ENCODE data around the gene PLCL2. TPM values are rescaled to one million over a fixed set of nuclear protein-coding genes. Genes with fewer than 3 reads are reported as not detected.

PLCL2 gene
- total RNA-seq, 1 donor from 2014 or later = 2.5 TPM

- Histone ChIP-seq H3K4me3 (ENCODE audit: low read depth, low read length) (no peak overlapping the region), H3K27me3 (ENCODE audit: control insufficient read depth, insufficient read depth, low read length) (no peaks in the 10 kb centered on the region), H3K36me3 (ENCODE audit: control insufficient read depth, insufficient read depth, low read length) (no peaks in the 10 kb centered on the region)
- no peak for TF ChIP-seq CTCF (IDR thresholded peaks at IDR 0.05; ENCODE audit: insufficient read depth, low read length, poor library complexity, severe bottlenecking)
- no peak for DNase-seq (ENCODE audit: low read depth)
These were observed 44.7 kb upstream of the PLCL2 start for GRCh38 chr3:16840101-16840424.

- H3K4me3 ChIP-seq (ENCODE audit: low read depth, low read length) = no peak overlapping the region
- no peak for DNase-seq (ENCODE audit: low read depth)
- no peak for TF ChIP-seq CTCF (IDR thresholded peaks at IDR 0.05; ENCODE audit: insufficient read depth, low read length, poor library complexity, severe bottlenecking)
These were observed 43.6 kb upstream of the PLCL2 start for GRCh38 chr3:16841041-16841753.

GRCh38 chr3:16841904-16842271 is 42.9 kb upstream of the PLCL2 start:
- no peaks in the 10 kb centered on the region for H3K36me3 ChIP-seq (ENCODE audit: control insufficient read depth, insufficient read depth, low read length)
- no peak overlapping the region for H3K4me3 ChIP-seq (ENCODE audit: low read depth, low read length)
- DNase-seq (ENCODE audit: low read depth) = no peak
- no peak for TF ChIP-seq CTCF (IDR thresholded peaks at IDR 0.05; ENCODE audit: insufficient read depth, low read length, poor library complexity, severe bottlenecking)
- no peaks in the 10 kb centered on the region for H3K27me3 ChIP-seq (ENCODE audit: control insufficient read depth, insufficient read depth, low read length)

More at GRCh38 chr3:16841041-16841753, 43.6 kb upstream of the PLCL2 start:
- Histone ChIP-seq H3K36me3 (ENCODE audit: control insufficient read depth, insufficient read depth, low read length) (no peaks in the 10 kb centered on the region), H3K27me3 (ENCODE audit: control insufficient read depth, insufficient read depth, low read length) (no peaks in the 10 kb centered on the region)

- Histone ChIP-seq H3K27me3 (ENCODE audit: control insufficient read depth, insufficient read depth, low read length) (no peaks in the 10 kb centered on the region), H3K36me3 (ENCODE audit: control insufficient read depth, insufficient read depth, low read length) (no peaks in the 10 kb centered on the region), H3K4me3 (ENCODE audit: low read depth, low read length) (no peak overlapping the region)
- TF ChIP-seq CTCF (IDR thresholded peaks at IDR 0.05; ENCODE audit: insufficient read depth, low read length, poor library complexity, severe bottlenecking) = no peak
- no peak for DNase-seq (ENCODE audit: low read depth)
These were observed 42.2 kb upstream of the PLCL2 start for GRCh38 chr3:16842272-16843270.

- no peak for TF ChIP-seq CTCF (IDR thresholded peaks at IDR 0.05; ENCODE audit: insufficient read depth, low read length, poor library complexity, severe bottlenecking)
- Histone ChIP-seq H3K27me3 (ENCODE audit: control insufficient read depth, insufficient read depth, low read length) (no peaks in the 10 kb centered on the region), H3K4me3 (ENCODE audit: low read depth, low read length) (no peak overlapping the region), H3K36me3 (ENCODE audit: control insufficient read depth, insufficient read depth, low read length) (no peaks in the 10 kb centered on the region)
- DNase-seq (ENCODE audit: low read depth) = no peak
These were observed 40.5 kb upstream of the PLCL2 start for GRCh38 chr3:16844222-16844621.
